Myocyte (in vitro differentiated cells): ENCODE data around the gene ICE1. TPM values are rescaled to one million over a fixed set of nuclear protein-coding genes. Genes with fewer than 3 reads are reported as not detected.

Experiments
- DNase-seq: peaks from one replicate; pipeline ENCODE4 v3.0.0-alpha.2; 2012; ENCODE audit warnings: low read depth
- total RNA-seq: library from RNA; depleted of rRNA; stranded (reverse); fragments of >200 nt; gene quantifications from 2 replicates; pipeline ENCODE4 v1.2.3, GENCODE V29; 2014

Gene ICE1
- total RNA-seq, 1 donor from 2014 or later, result 29.4 TPM

GRCh38 chr5:5532306-5533076 is 110.0 kb downstream of the ICE1 start:
- no peak for DNase-seq

GRCh38 chr5:5533927-5534326 is 111.5 kb downstream of the ICE1 start:
- DNase-seq, result no peak

GRCh38 chr5:5534333-5534732 is 111.9 kb downstream of the ICE1 start:
- no peak for DNase-seq

- DNase-seq, result no peak
Measured at GRCh38 chr5:5536871-5537270, 114.4 kb downstream of the ICE1 start.

GRCh38 chr5:5537426-5537825 is 114.9 kb downstream of the ICE1 start:
- DNase-seq, result no peak

- DNase-seq, result no peak
Measured at GRCh38 chr5:5539590-5539989, 117.1 kb downstream of the ICE1 start.
